Measurements from ENCODE around the gene RNF220. TPM values are rescaled to one million over a fixed set of nuclear protein-coding genes. Genes with fewer than 3 reads are reported as not detected.

The RNF220 gene
- polyA plus RNA-seq, 1 of the 3 experiments (the other 2 are of a cell fraction) = 83.7 TPM

- Histone ChIP-seq H3K9me2 (no peaks in the 10 kb centered on the region), H4K20me1 (ENCODE audit: insufficient read depth) (no peaks in the 10 kb centered on the region), H3K4me3 (ENCODE audit: low read depth in 2 of 2, low read length in 1 of 2) (no peak overlapping the region), H3K9ac (no peak overlapping the region), H2AFZ (ENCODE audit: low read depth) (no peak overlapping the region), H3K79me2 (ENCODE audit: insufficient read depth) (no peaks in the 10 kb centered on the region), H3K27ac (ENCODE audit: low read depth in 2 of 2, low read length in 1 of 2) (no peak overlapping the region), H3K27me3 (ENCODE audit: insufficient read depth) (peaks cover 21% of the 10 kb centered on the region; the same call in 1 of the 2 replicates), H3K4me1 (ENCODE audit: control insufficient read depth in 1 of 2, insufficient read depth in 2 of 2, low read depth in 1 of 2, low read length in 1 of 2) (no peaks in the 10 kb centered on the region), H3K4me2 (no peak overlapping the region), H3F3A (replicated peaks; ENCODE audit: insufficient read depth) (no peaks in the 10 kb centered on the region), H3K9me3 (no peaks in the 10 kb centered on the region), H3K36me3 (replicated peaks in 1 of 2; ENCODE audit: control insufficient read depth in 1 of 2, insufficient read depth in 2 of 2, low read length in 1 of 2) (no peaks in the 10 kb centered on the region)
- POLR2A ChIA-PET = no interaction called here
- WGBS (ENCODE audit: low lambda C conversion rate) = 59% methylated on average over 12 of the region's 12 CpGs
- DNase-seq = no peak
- TF ChIP-seq TEAD4 (IDR thresholded peaks at IDR 0.05; ENCODE audit: borderline replicate concordance, insufficient read depth) (no peak), ELF1 (IDR thresholded peaks at IDR 0.05) (no peak), REST (IDR thresholded peaks at IDR 0.05; ENCODE audit: low read depth, low read length) (no peak), NFIC (IDR thresholded peaks at IDR 0.05; ENCODE audit: borderline replicate concordance) (no peak), NRF1 (IDR thresholded peaks at IDR 0.05; ENCODE audit: low read depth, low read length) (no peak), FOXM1 (IDR thresholded peaks at IDR 0.05; ENCODE audit: low read depth) (no peak), EP300 (IDR thresholded peaks at IDR 0.05; ENCODE audit: borderline replicate concordance in 1 of 2, low read depth in 1 of 2, low read length in 1 of 2) (no peak), USF2 (IDR thresholded peaks at IDR 0.05; ENCODE audit: borderline replicate concordance, low read depth, low read length) (no peak), SMC3 (IDR thresholded peaks at IDR 0.05; ENCODE audit: low read depth, low read length) (no peak), RCOR1 (IDR thresholded peaks at IDR 0.05; ENCODE audit: low read length) (no peak), USF1 (IDR thresholded peaks at IDR 0.05; ENCODE audit: borderline replicate concordance, low read depth) (no peak), RXRA (IDR thresholded peaks at IDR 0.05; ENCODE audit: borderline replicate concordance, low read depth) (no peak), MEF2A (IDR thresholded peaks at IDR 0.05; ENCODE audit: borderline replicate concordance, low read depth) (no peak), EZH2phosphoT487 (IDR thresholded peaks at IDR 0.05; ENCODE audit: borderline replicate concordance, low read depth) (no peak), JUND (IDR thresholded peaks at IDR 0.05) (no peak), RAD21 (IDR thresholded peaks at IDR 0.05; ENCODE audit: low read length) (no peak), CHD2 (IDR thresholded peaks at IDR 0.05; ENCODE audit: low read length, partially characterized antibody) (no peak)
- TF ChIP-seq, protein P1, sequence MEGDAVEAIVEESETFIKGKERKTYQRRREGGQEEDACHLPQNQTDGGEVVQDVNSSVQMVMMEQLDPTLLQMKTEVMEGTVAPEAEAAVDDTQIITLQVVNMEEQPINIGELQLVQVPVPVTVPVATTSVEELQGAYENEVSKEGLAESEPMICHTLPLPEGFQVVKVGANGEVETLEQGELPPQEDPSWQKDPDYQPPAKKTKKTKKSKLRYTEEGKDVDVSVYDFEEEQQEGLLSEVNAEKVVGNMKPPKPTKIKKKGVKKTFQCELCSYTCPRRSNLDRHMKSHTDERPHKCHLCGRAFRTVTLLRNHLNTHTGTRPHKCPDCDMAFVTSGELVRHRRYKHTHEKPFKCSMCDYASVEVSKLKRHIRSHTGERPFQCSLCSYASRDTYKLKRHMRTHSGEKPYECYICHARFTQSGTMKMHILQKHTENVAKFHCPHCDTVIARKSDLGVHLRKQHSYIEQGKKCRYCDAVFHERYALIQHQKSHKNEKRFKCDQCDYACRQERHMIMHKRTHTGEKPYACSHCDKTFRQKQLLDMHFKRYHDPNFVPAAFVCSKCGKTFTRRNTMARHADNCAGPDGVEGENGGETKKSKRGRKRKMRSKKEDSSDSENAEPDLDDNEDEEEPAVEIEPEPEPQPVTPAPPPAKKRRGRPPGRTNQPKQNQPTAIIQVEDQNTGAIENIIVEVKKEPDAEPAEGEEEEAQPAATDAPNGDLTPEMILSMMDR (IDR thresholded peaks at IDR 0.05) = no peak
- TF ChIP-seq, protein P2, sequence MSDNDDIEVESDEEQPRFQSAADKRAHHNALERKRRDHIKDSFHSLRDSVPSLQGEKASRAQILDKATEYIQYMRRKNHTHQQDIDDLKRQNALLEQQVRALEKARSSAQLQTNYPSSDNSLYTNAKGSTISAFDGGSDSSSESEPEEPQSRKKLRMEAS (IDR thresholded peaks at IDR 0.05; ENCODE audit: low read depth) = no peak
- TF ChIP-seq, protein P3, sequence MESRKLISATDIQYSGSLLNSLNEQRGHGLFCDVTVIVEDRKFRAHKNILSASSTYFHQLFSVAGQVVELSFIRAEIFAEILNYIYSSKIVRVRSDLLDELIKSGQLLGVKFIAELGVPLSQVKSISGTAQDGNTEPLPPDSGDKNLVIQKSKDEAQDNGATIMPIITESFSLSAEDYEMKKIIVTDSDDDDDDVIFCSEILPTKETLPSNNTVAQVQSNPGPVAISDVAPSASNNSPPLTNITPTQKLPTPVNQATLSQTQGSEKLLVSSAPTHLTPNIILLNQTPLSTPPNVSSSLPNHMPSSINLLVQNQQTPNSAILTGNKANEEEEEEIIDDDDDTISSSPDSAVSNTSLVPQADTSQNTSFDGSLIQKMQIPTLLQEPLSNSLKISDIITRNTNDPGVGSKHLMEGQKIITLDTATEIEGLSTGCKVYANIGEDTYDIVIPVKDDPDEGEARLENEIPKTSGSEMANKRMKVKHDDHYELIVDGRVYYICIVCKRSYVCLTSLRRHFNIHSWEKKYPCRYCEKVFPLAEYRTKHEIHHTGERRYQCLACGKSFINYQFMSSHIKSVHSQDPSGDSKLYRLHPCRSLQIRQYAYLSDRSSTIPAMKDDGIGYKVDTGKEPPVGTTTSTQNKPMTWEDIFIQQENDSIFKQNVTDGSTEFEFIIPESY (IDR thresholded peaks at IDR 0.05; ENCODE audit: borderline replicate concordance, low read depth) = no peak
- CTCF ChIA-PET = no interaction called here
These were observed 36.4 kb upstream of the RNF220 start for GRCh38 chr1:44368471-44369151.

All from SK-N-SH (cell line).